Measurements from ENCODE around the gene ARMC2.

- TF ChIP-seq CTCF (IDR thresholded peaks at IDR 0.05) (no peak), POLR2A (IDR thresholded peaks at IDR 0.05) (no peak)
These were observed 56.5 kb downstream of the ARMC2 start for GRCh38 chr6:108904741-108905140.

Measured in esophagus squamous epithelium (tissue), 4 donors.